Fibroblast of lung (primary cell): ENCODE results near the gene SMLR1. TPM values are rescaled to one million over a fixed set of nuclear protein-coding genes. Genes with fewer than 3 reads are reported as not detected.

Experiments
- DNase-seq, 2 donors: peaks; one replicate each; pipeline versions ENCODE4 v3.0.0 to v3.0.0-alpha.2; 2010; ENCODE audit warnings: low read depth in 2 of 2
- H2AFZ ChIP-seq: 2 replicates; pipeline ENCODE4 v1.5.1; 2012; ENCODE audit warnings: low read length, control low read depth, inconsistent platforms
- H3K27ac ChIP-seq: 2 replicates; pipeline ENCODE4 v1.5.1; 2011; ENCODE audit warnings: low read length, control low read depth; ENCODE audit not compliant: insufficient read depth
- H3K27me3 ChIP-seq: 2 replicates; pipeline ENCODE4 v1.5.1; 2011; ENCODE audit warnings: mild to moderate bottlenecking, low read length; ENCODE audit not compliant: control insufficient read depth, insufficient read depth
- H3K36me3 ChIP-seq: 2 replicates; pipeline ENCODE4 v1.5.1; 2011; ENCODE audit warnings: low read length; ENCODE audit not compliant: control insufficient read depth, insufficient read depth
- H3K4me1 ChIP-seq: 2 replicates; pipeline ENCODE4 v1.5.1; 2011; ENCODE audit warnings: low read length; ENCODE audit not compliant: control insufficient read depth, insufficient read depth; ENCODE audit errors: extremely low read depth
- H3K4me2 ChIP-seq: 2 replicates; pipeline ENCODE4 v1.5.1; 2011; ENCODE audit warnings: low read length, control low read depth; ENCODE audit not compliant: insufficient read depth; ENCODE audit errors: extremely low read depth
- H3K4me3 ChIP-seq, 4 experiments: fragments of 200-600 bp in 1 of 4; sonication (generic) in 1 of 4; replicated peaks in 1 of 4; 2 replicates each; pipeline ENCODE4 v1.5.1; 2011 to 2016; ENCODE audit warnings: low read length in 4 of 4, low read depth in 3 of 4, mild to moderate bottlenecking in 3 of 4, control low read depth in 2 of 4, inconsistent platforms in 1 of 4, mixed read lengths in 1 of 4; ENCODE audit not compliant: insufficient read depth in 1 of 4; ENCODE audit errors: control extremely low read depth in 1 of 4
- H3K79me2 ChIP-seq: 2 replicates; pipeline ENCODE4 v1.5.1; 2012; ENCODE audit warnings: mild to moderate bottlenecking, low read length, inconsistent platforms; ENCODE audit not compliant: control insufficient read depth, insufficient read depth
- H3K9ac ChIP-seq: 2 replicates; pipeline ENCODE4 v1.5.1; 2011; ENCODE audit warnings: mild to moderate bottlenecking, low read length, control low read depth; ENCODE audit not compliant: insufficient read depth
- H3K9me3 ChIP-seq: 2 replicates; pipeline ENCODE4 v1.5.1; 2012; ENCODE audit warnings: low read depth, low read length; ENCODE audit not compliant: control insufficient read depth, insufficient read depth
- H4K20me1 ChIP-seq: 2 replicates; pipeline ENCODE4 v1.5.1; 2011; ENCODE audit warnings: low read length; ENCODE audit not compliant: control insufficient read depth, insufficient read depth; ENCODE audit errors: extremely low read depth
- CTCF ChIP-seq, 2 donors: IDR thresholded peaks in 1 of 2; conservative IDR thresholded peaks in 1 of 2; 1 replicate in 1 of 2; 2 replicates in 1 of 2; pipeline ENCODE4 v1.5.1; 2011 to 2012; ENCODE audit warnings: low read length in 2 of 2, control low read depth in 1 of 2, inconsistent platforms in 1 of 2, low read depth in 1 of 2, mild to moderate bottlenecking in 1 of 2
- EZH2 ChIP-seq: IDR thresholded peaks from 2 replicates; pipeline ENCODE4 v1.5.1; 2012; ENCODE audit warnings: low read length, control low read depth, mild to moderate bottlenecking; ENCODE audit errors: missing control alignments
- polyA plus RNA-seq, 2 donors: library from polyadenylated mRNA; depleted of rRNA in 1 of 2; stranded (reverse) in 1 of 2; unstranded in 1 of 2; fragments of >200 nt; gene quantifications; 2 replicates each; pipeline ENCODE4 v1.2.1, GENCODE V29; 2011 to 2012; ENCODE audit warnings: missing spikeins in 1 of 2
- total RNA-seq: library from RNA; depleted of rRNA; stranded (reverse); fragments of >200 nt; gene quantifications from 2 replicates; pipeline ENCODE4 v1.2.1, GENCODE V29; 2014

SMLR1 gene
- total and polyA plus RNA-seq, 2 donors (not counting 1 experiment from before 2014, with no cell fraction given): not detected

GRCh38 chr6:130815200-130816071 is 11.8 kb upstream of the SMLR1 start:
- H3K4me2 ChIP-seq: no peak overlapping the region
- no peak for DNase-seq
- no peak overlapping the region for H3K27ac ChIP-seq
- no peaks in the 10 kb centered on the region for H3K36me3 ChIP-seq
- H3K4me3 ChIP-seq: no peak overlapping the region
- H4K20me1 ChIP-seq: no peaks in the 10 kb centered on the region
- H3K27me3 ChIP-seq: no peaks in the 10 kb centered on the region
- TF ChIP-seq EZH2 (no peak), CTCF (conservative IDR thresholded peaks at IDR 0.05 in 1 of 2, IDR thresholded peaks at IDR 0.05 in 1 of 2; ENCODE audit: low read depth in 1 of 2, low read length in 2 of 2) (no peak)
- H3K9ac ChIP-seq: no peak overlapping the region
- H3K4me1 ChIP-seq: no peaks in the 10 kb centered on the region
- H3K79me2 ChIP-seq: no peaks in the 10 kb centered on the region
- no peaks in the 10 kb centered on the region for H3K9me3 ChIP-seq
- no peak overlapping the region for H2AFZ ChIP-seq

GRCh38 chr6:130822736-130823135 is 4.5 kb upstream of the SMLR1 start:
- no peaks in the 10 kb centered on the region for H3K4me1 ChIP-seq
- H3K36me3 ChIP-seq: no peaks in the 10 kb centered on the region
- H3K79me2 ChIP-seq: no peaks in the 10 kb centered on the region
- no peak overlapping the region for H3K4me2 ChIP-seq
- no peak overlapping the region for H3K9ac ChIP-seq
- no peak overlapping the region for H3K4me3 ChIP-seq
- no peaks in the 10 kb centered on the region for H3K27me3 ChIP-seq
- no peaks in the 10 kb centered on the region for H4K20me1 ChIP-seq
- no peak for DNase-seq
- H2AFZ ChIP-seq: no peak overlapping the region
- no peak for TF ChIP-seq EZH2
- TF ChIP-seq CTCF (conservative IDR thresholded peaks at IDR 0.05 in 1 of 2, IDR thresholded peaks at IDR 0.05 in 1 of 2; ENCODE audit: low read depth in 1 of 2, low read length in 2 of 2): no peak
- H3K9me3 ChIP-seq: no peaks in the 10 kb centered on the region
- no peak overlapping the region for H3K27ac ChIP-seq

- Histone ChIP-seq H3K4me3 (no peak overlapping the region), H3K27me3 (no peaks in the 10 kb centered on the region), H4K20me1 (no peaks in the 10 kb centered on the region), H3K9ac (no peak overlapping the region), H3K9me3 (no peaks in the 10 kb centered on the region), H3K27ac (no peak overlapping the region), H3K79me2 (no peaks in the 10 kb centered on the region), H3K4me2 (no peak overlapping the region), H3K36me3 (no peaks in the 10 kb centered on the region), H3K4me1 (no peaks in the 10 kb centered on the region), H2AFZ (no peak overlapping the region)
- TF ChIP-seq EZH2: no peak
- no peak for TF ChIP-seq CTCF (conservative IDR thresholded peaks at IDR 0.05 in 1 of 2, IDR thresholded peaks at IDR 0.05 in 1 of 2; ENCODE audit: low read depth in 1 of 2, low read length in 2 of 2)
- no peak for DNase-seq
Observed at GRCh38 chr6:130824978-130825694, 2.1 kb upstream of the SMLR1 start.
